GM19324 (cell line): ENCODE results near the gene FNDC11.
"Not testable (repeated sequence)": the region's sequence is repeated elsewhere in the genome, so short reads cannot be mapped to it uniquely, and the experiment has no call there.

Source experiments
- ATAC-seq: cut with Tn5 transposase; IDR thresholded peaks from one replicate; pipeline ENCODE4 v1.9.1; 2021; ENCODE audit warnings: mild to moderate bottlenecking, moderate library complexity; ENCODE audit not compliant: unreplicated experiment, low FRiP score

Gene FNDC11

GRCh38 chr20:63595416-63596127 lies 41.6 kb downstream of the FNDC11 start:
- ATAC-seq, result no peak

- ATAC-seq, result no peak
Observed at GRCh38 chr20:63596423-63596822, 42.5 kb downstream of the FNDC11 start.

- ATAC-seq, result no peak
Observed at GRCh38 chr20:63597651-63598478, 43.9 kb downstream of the FNDC11 start.

GRCh38 chr20:63598479-63599395 lies 44.8 kb downstream of the FNDC11 start:
- ATAC-seq, result no peak

DNA sequence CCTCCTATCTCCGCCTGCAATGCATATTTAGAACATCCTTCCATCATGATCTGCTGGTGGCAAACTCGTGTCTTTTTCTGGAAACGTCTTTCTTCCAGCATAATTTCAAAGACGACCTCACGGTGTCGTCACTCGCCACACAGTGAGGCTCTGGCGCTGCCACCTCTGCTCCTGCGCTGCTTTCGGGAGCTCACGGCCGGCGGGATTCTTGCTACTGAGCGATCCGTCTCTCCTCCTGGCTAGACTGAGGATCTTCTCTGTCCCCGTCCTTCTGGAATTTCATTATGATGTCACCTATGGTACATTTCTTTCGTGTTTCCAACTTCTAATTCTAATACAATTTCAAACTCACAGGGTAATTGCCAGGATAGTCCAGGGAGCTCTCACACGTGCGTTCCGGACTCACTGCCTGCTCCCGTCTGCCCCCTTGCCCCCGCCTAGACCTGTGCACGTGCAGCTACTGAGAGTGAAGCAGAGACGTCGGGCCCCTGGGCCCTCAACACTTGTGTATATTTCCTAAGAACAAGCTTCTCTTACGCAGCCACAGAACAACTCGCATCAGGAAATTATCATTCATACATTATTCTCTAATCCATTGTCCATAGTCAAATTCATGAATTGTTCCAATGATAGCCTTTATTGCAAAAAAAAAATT lies 45.6 kb downstream of the FNDC11 start:
- no peak for ATAC-seq

GRCh38 chr20:63601679-63602078 lies 47.7 kb downstream of the FNDC11 start:
- not testable (repeated sequence) for ATAC-seq

GRCh38 chr20:63602321-63602720 lies 48.4 kb downstream of the FNDC11 start:
- no peak for ATAC-seq
